NB4 (cell line): ENCODE measurements around the gene TRIM16.
"Not testable (repeated sequence)": the region's sequence is repeated elsewhere in the genome, so short reads cannot be mapped to it uniquely, and the experiment has no call there.

Source experiments
- DNase-seq: peaks from one replicate; pipeline ENCODE4 v3.0.0; 2010; ENCODE audit warnings: low read depth
- H3K4me3 ChIP-seq: one replicate; pipeline ENCODE4 v1.5.1; 2011; ENCODE audit warnings: mild to moderate bottlenecking, low read depth, low read length, moderate library complexity
- MAX ChIP-seq: IDR thresholded peaks from 2 replicates; pipeline ENCODE4 v1.6.1; 2011; ENCODE audit warnings: low read depth, low read length
- MYC ChIP-seq: IDR thresholded peaks from 2 replicates; pipeline ENCODE4 v1.6.1; 2011; ENCODE audit warnings: low read depth, low read length
- POLR2A ChIP-seq: IDR thresholded peaks from 2 replicates; pipeline ENCODE4 v1.6.1; 2011; ENCODE audit warnings: mild to moderate bottlenecking; ENCODE audit not compliant: insufficient read length; ENCODE audit errors: extremely low read depth

The TRIM16 gene

GRCh38 chr17:15683824-15684478 lies at the start of gene TRIM16:
TRIM16 (minus strand) TSS chr17:15684311; CDS start chr17:15651609, 32,702 bp downstream.
- peak; percentile 73 for DNase-seq
- peak within 1 kb of the TSS; percentile 75 for H3K4me3 ChIP-seq
- 0 out of 2 replicates have a peak, but pooled peaks have one; percentile 13 for TF ChIP-seq MAX
- TF ChIP-seq POLR2A = peak; percentile 55

GRCh38 chr17:15733174-15733789 lies 49.2 kb upstream of the TRIM16 start:
- H3K4me3 ChIP-seq = not testable (repeated sequence)

GRCh38 chr17:15731900-15732299 lies 47.8 kb upstream of the TRIM16 start, which contains the start of gene TBC1D26:
TBC1D26 (plus strand) TSS chr17:15732283; CDS start chr17:15735349, 3,066 bp downstream.
- DNase-seq, H3K4me3 ChIP-seq: not testable (repeated sequence)

More at GRCh38 chr17:15733174-15733789, 49.2 kb upstream of the TRIM16 start:
- DNase-seq = not testable (repeated sequence)

- DNase-seq, H3K4me3 ChIP-seq: not testable (repeated sequence)
These were observed 46.4 kb upstream of the TRIM16 start for GRCh38 chr17:15730535-15730934.

- DNase-seq, H3K4me3 ChIP-seq: not testable (repeated sequence)
These were observed 32.8 kb upstream of the TRIM16 start for GRCh38 chr17:15716601-15717563.

GRCh38 chr17:15708879-15709278 lies 24.8 kb upstream of the TRIM16 start:
- H3K4me3 ChIP-seq, DNase-seq: not testable (repeated sequence)

- DNase-seq, H3K4me3 ChIP-seq: not testable (repeated sequence)
These were observed 20.7 kb upstream of the TRIM16 start for GRCh38 chr17:15704813-15705212.

- H3K4me3 ChIP-seq, DNase-seq: not testable (repeated sequence)
These were observed 20.1 kb upstream of the TRIM16 start for GRCh38 chr17:15704239-15704638.

- DNase-seq = not testable (repeated sequence)
These were observed 15.8 kb upstream of the TRIM16 start for GRCh38 chr17:15699937-15700336.

GRCh38 chr17:15699413-15699924 lies 15.4 kb upstream of the TRIM16 start, which contains the start of gene ZNF286A:
ZNF286A (plus strand) TSS chr17:15699752; CDS start chr17:15700330, 578 bp downstream.
- TF ChIP-seq MAX (peak; percentile 64; the same call in 1 of the 2 replicates), POLR2A (peak; percentile 45), MYC (peak; percentile 54)
- peak; percentile 99 for DNase-seq
- H3K4me3 ChIP-seq = peak within 1 kb of the TSS; percentile 57

More at GRCh38 chr17:15699937-15700336, 15.8 kb upstream of the TRIM16 start:
- H3K4me3 ChIP-seq = peak overlapping the region; percentile 55

GRCh38 chr17:15698967-15699366 lies 14.9 kb upstream of the TRIM16 start:
- H3K4me3 ChIP-seq = peak overlapping the region; percentile 57

GRCh38 chr17:15687494-15687893 lies 3.4 kb upstream of the TRIM16 start:
- not testable (repeated sequence) for DNase-seq, H3K4me3 ChIP-seq

More at GRCh38 chr17:15698967-15699366, 14.9 kb upstream of the TRIM16 start:
- not testable (repeated sequence) for DNase-seq

- peak overlapping the region; percentile 75 for H3K4me3 ChIP-seq
- DNase-seq = peak; percentile 21
These were observed 976 bp downstream of the TRIM16 start for GRCh38 chr17:15683135-15683534.

- not testable (repeated sequence) for DNase-seq, H3K4me3 ChIP-seq
These were observed 8.1 kb downstream of the TRIM16 start for GRCh38 chr17:15675991-15676390.

- H3K4me3 ChIP-seq, DNase-seq: not testable (repeated sequence)
These were observed 9.5 kb downstream of the TRIM16 start for GRCh38 chr17:15674640-15675039.

- H3K4me3 ChIP-seq, DNase-seq: not testable (repeated sequence)
These were observed 14.6 kb downstream of the TRIM16 start for GRCh38 chr17:15669526-15669925.
